OCI-M2 (cell line): ENCODE data around the gene COL6A1.
"Not testable (repeated sequence)": the region's sequence is repeated elsewhere in the genome, so short reads cannot be mapped to it uniquely, and the experiment has no call there.

Source experiments
- DNase-seq: peaks from one replicate; lab custom pipeline; 2025; ENCODE audit not compliant: unreplicated experiment; lab: John Stamatoyannopoulos, UW

Gene COL6A1

GRCh38 chr21:46005481-46005881 lies 23.9 kb downstream of the COL6A1 start:
- no peak for DNase-seq

DNA sequence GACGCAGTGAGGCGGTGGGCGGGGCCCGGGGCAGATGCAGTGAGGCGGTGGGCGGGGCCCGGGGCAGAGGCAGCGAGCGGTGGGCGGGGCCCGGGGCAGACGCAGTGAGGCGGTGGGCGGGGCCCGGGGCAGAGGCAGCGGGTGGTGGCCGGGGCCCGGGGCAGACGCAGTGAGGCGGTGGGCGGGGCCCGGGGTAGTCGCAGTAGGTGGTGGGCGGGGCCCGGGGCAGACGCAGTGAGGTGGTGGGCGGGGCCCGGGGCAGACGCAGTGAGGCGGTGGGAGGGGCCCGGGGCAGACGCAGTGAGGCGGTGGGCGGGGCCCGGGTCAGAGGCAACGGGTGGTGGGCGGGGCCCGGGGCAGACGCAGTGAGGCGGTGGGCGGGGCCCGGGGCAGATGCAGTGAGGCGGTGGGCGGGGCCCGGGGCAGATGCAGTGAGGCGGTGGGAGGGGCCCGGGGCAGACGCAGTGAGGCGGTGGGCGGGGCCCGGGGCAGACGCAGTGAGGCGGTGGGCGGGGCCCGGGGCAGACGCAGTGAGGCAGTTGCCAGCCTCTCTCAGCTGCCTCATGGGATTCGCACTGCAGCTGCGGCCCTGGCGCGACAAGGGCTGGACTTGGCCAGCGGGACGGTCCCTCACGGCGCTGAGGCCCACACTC lies 24.4 kb downstream of the COL6A1 start:
- DNase-seq, result not testable (repeated sequence)

DNA sequence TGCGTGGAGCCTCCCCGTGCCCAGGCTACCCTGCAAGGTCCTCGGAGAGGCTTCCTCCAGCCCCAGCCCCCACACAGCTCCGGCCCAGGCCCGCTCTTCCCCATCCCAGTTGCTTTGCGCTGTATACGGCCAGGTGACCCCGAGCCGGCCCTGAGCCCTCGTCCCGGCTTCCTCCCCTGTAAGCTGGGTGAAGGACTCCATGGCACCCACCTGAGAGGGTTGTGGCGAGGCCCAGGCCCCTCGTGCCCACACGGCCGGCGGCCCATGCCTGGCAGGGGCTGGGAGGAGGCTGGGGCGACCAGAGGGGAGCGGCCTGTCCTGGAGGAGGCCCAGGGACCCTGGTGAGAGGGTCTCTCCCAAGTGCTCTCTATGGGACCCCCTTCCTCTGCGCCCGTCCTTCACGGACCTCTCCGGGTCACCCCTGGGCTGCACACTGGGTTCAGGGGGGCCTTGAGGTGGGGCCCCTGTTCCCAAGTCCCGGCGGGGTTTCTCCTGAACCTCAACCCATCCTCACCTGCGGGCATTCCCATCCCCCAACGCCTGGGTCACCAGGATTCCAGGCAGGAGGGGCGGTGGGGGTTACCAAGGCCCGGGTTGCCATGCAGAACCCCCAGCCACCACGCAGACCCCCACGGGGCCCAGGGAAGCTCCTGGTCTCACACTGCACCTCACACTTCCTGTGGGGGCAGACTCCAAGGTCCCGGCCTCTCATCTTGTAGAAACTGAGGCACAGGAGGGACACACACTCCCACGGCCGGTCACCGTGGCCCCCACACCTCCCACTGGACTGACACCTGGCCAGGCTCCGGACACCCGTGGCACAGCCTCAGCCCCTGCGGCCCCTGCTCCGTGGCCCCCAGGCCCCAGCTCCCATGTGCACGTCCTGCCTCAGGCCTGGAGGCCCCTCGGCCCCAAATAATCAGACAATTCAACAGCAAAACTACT lies 25.2 kb downstream of the COL6A1 start:
- no peak for DNase-seq

- no peak for DNase-seq
Measured at GRCh38 chr21:46007492-46007868, 25.9 kb downstream of the COL6A1 start.

GRCh38 chr21:46008893-46009621 lies 27.5 kb downstream of the COL6A1 start:
- DNase-seq, result no peak

- no peak for DNase-seq
Measured at GRCh38 chr21:46009951-46010705, 28.6 kb downstream of the COL6A1 start.

GRCh38 chr21:46011267-46011967 lies 29.8 kb downstream of the COL6A1 start:
- no peak for DNase-seq

GRCh38 chr21:46012154-46012553 lies 30.6 kb downstream of the COL6A1 start:
- DNase-seq, result no peak

DNA sequence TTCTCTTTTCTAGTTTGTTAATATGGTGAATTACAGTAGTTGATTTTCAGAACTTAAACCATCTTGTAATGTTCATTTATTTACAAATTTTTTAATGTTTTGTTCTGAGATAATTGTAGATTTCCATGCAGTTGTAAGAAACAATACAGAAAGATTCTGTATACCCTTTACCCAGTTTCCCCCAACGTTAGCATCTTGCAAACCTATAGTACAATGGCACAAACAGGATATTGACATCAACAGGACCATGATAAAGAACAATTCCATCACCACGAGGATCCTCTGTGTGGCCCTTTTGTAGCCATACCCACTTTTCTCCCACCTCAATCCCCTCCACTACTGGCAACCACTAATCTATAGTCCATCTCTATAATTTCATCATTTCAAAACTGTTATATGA lies 33.3 kb downstream of the COL6A1 start:
- DNase-seq, result no peak

DNA sequence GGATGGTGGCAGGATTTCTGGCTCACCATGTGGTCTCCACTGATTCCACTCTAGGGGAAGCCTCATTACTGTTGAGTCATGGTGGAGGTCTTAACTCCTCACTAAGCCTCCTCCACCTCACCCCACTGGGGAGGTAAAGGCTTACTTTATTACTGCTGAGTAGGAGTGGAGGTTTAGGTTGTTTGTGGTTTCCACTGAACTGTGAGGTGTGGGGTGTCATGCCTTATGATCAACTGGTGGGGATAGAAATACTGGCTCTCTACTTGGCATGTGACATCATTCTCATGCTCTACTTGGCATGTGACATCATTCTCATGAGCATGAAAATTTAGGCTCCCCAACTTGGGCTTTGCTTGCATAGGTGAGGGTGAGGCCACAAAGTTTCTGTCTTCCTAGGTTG lies 35.6 kb downstream of the COL6A1 start:
- DNase-seq, result no peak

GRCh38 chr21:46017695-46018094 lies 36.1 kb downstream of the COL6A1 start:
- no peak for DNase-seq

- no peak for DNase-seq
Measured at GRCh38 chr21:46018615-46019014, 37.0 kb downstream of the COL6A1 start.

GRCh38 chr21:46020581-46020980 lies 39.0 kb downstream of the COL6A1 start:
- DNase-seq, result no peak

GRCh38 chr21:46021398-46021797 lies 39.8 kb downstream of the COL6A1 start:
- no peak for DNase-seq

DNA sequence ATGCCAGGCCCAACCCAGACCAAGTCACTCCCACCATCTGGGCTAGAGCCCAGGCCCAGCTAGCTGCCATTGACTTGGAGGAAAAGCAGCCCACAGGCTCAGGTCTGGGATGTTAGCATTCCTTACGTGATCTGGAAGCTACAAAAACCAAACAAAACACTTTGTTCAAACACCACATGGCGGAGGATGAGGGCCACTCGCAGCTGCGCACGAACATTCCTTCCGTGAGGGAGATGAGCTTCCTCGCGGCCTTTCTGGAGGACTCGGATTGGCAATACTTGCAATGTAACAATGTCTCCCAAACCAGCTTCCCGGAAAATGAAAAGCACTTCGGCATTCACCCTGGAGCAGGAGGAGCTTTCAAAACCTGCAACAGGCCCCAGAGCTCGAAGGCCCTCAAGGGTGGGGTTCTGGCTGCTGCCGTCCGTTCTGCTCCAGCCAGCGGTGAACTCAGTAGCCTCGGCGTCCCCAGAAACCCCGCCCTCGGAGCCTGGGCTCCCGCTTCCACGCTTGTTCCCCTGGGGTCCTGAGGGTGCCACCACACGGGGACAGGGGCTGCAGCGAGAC lies 40.5 kb downstream of the COL6A1 start:
- no peak for DNase-seq

- DNase-seq, result no peak
Measured at GRCh38 chr21:46022551-46023525, 41.3 kb downstream of the COL6A1 start.

- DNase-seq, result no peak
Measured at GRCh38 chr21:46023555-46023954, 42.0 kb downstream of the COL6A1 start.

DNA sequence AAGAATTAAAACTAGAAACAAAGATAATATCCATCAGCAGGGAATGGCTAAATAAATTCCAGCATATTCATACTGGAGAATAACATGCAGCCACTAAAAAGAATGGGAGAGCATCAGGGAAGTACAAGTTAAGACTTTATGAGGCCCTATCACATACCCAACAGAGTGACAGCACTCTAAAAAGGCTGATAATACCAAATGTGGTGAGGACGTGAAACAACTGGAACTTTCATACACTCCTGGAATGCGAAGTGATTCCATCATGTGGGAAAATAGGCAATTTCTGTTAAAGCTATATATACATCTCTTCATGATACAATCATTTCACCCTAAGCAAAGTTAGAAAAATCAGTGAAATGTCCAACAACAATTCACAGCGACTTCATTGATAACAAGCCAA lies 42.6 kb downstream of the COL6A1 start:
- DNase-seq, result no peak
